HEK293 (cell line): Measurements from ENCODE around the gene PIK3C2G.

Experiments
- CTCF ChIA-PET: fragments of 350-600 bp; formaldehyde crosslinking; extraction: SDS; loops from one replicate; lab custom pipeline; 2021; ENCODE audit warnings: antibody characterized with exemption; lab: Yijun Ruan, JAX
- POLR2A ChIA-PET: fragments of 300-600 bp; formaldehyde crosslinking; extraction: SDS; loops from one replicate; lab custom pipeline; 2020; ENCODE audit warnings: antibody characterized with exemption, inconsistent platforms; lab: Yijun Ruan, JAX
- H3K27ac ChIP-seq: fragments of 200-500 bp; sonication (Bioruptor generic); 2 replicates; pipeline ENCODE4 v1.5.1; 2014; ENCODE audit warnings: low read depth, low read length, control low read depth, inconsistent platforms; ENCODE audit errors: extremely low read depth
- H3K36me3 ChIP-seq, 2 experiments: fragments of 200-500 bp in 1 of 2; sonication (Bioruptor generic) in 1 of 2; 1 replicate in 1 of 2; 2 replicates in 1 of 2; pipeline ENCODE4 v1.5.1; 2014 to 2017; ENCODE audit warnings: inconsistent platforms in 2 of 2, low read length in 2 of 2; ENCODE audit not compliant: control insufficient read depth in 2 of 2, insufficient read depth in 1 of 2
- H3K4me1 ChIP-seq: fragments of 200-500 bp; sonication (Bioruptor generic); 2 replicates; pipeline ENCODE4 v1.5.1; 2014; ENCODE audit warnings: mild to moderate bottlenecking, low read length, inconsistent platforms; ENCODE audit not compliant: control insufficient read depth, insufficient read depth
- H3K4me3 ChIP-seq: 2 replicates; pipeline ENCODE4 v1.5.1; 2011; ENCODE audit warnings: low read depth, mild to moderate bottlenecking, control low read depth, low read length, moderate library complexity
- H3K9me3 ChIP-seq: fragments of 200-500 bp; sonication (Bioruptor generic); 2 replicates; pipeline ENCODE4 v1.5.1; 2014; ENCODE audit warnings: low read depth, low read length, inconsistent platforms; ENCODE audit not compliant: control insufficient read depth, insufficient read depth
- GLIS2 ChIP-seq: fragments of 450-650 bp; formaldehyde crosslinking; IDR thresholded peaks from 2 replicates; pipeline ENCODE4 v1.5.1; 2016; ENCODE audit warnings: missing biosample characterization, missing genetic modification characterization
- HOXC10 ChIP-seq: sonication (generic); formaldehyde crosslinking; IDR thresholded peaks from 2 replicates; pipeline ENCODE4 v1.8.1; 2023; ENCODE audit warnings: mild to moderate bottlenecking, missing genetic modification reagents
- IKZF3 ChIP-seq: fragments of 450-650 bp; IDR thresholded peaks from 2 replicates; pipeline ENCODE4 v1.5.0; 2018; ENCODE audit warnings: missing biosample characterization, mild to moderate bottlenecking, missing genetic modification characterization, moderate library complexity
- KLF1 ChIP-seq: fragments of 450-650 bp; formaldehyde crosslinking; IDR thresholded peaks from 2 replicates; pipeline ENCODE4 v1.5.1; 2016; ENCODE audit warnings: missing biosample characterization, missing genetic modification characterization
- KLF16 ChIP-seq: fragments of 450-650 bp; formaldehyde crosslinking; IDR thresholded peaks from 2 replicates; pipeline ENCODE4 v1.5.1; 2017; ENCODE audit warnings: missing biosample characterization, missing genetic modification characterization
- OVOL3 ChIP-seq: fragments of 450-650 bp; formaldehyde crosslinking; IDR thresholded peaks from 2 replicates; pipeline ENCODE4 v1.5.1; 2016; ENCODE audit warnings: missing biosample characterization, missing genetic modification characterization
- ZBTB17 ChIP-seq: fragments of 450-650 bp; formaldehyde crosslinking; IDR thresholded peaks from 2 replicates; pipeline ENCODE4 v1.5.1; 2016; ENCODE audit warnings: missing biosample characterization, missing genetic modification characterization
- ZBTB48 ChIP-seq: fragments of 450-650 bp; formaldehyde crosslinking; IDR thresholded peaks from 2 replicates; pipeline ENCODE4 v1.5.1; 2016; ENCODE audit warnings: missing biosample characterization, missing genetic modification characterization
- ZEB2 ChIP-seq: fragments of 450-650 bp; formaldehyde crosslinking; IDR thresholded peaks from 2 replicates; pipeline ENCODE4 v1.5.1; 2016; ENCODE audit warnings: missing biosample characterization, missing genetic modification characterization
- ZFP41 ChIP-seq: fragments of 450-650 bp; formaldehyde crosslinking; IDR thresholded peaks from 2 replicates; pipeline ENCODE4 v1.5.1; 2016; ENCODE audit warnings: missing biosample characterization, missing genetic modification characterization, borderline replicate concordance
- ZNF155 ChIP-seq: fragments of 450-650 bp; formaldehyde crosslinking; IDR thresholded peaks from 2 replicates; pipeline ENCODE4 v1.5.1; 2016; ENCODE audit warnings: missing biosample characterization, missing genetic modification characterization
- ZNF157 ChIP-seq: fragments of 450-650 bp; formaldehyde crosslinking; IDR thresholded peaks from 2 replicates; pipeline ENCODE4 v1.5.1; 2016; ENCODE audit warnings: missing biosample characterization, missing genetic modification characterization
- ZNF169 ChIP-seq: fragments of 450-650 bp; formaldehyde crosslinking; IDR thresholded peaks from 2 replicates; pipeline ENCODE4 v1.5.1; 2016; ENCODE audit warnings: missing biosample characterization, missing genetic modification characterization
- ZNF175 ChIP-seq: fragments of 450-650 bp; formaldehyde crosslinking; IDR thresholded peaks from 2 replicates; pipeline ENCODE4 v1.5.1; 2016; ENCODE audit warnings: missing biosample characterization, missing genetic modification characterization
- ZNF211 ChIP-seq: fragments of 450-650 bp; formaldehyde crosslinking; IDR thresholded peaks from 2 replicates; pipeline ENCODE4 v1.5.1; 2016; ENCODE audit warnings: low read depth, missing biosample characterization, missing genetic modification characterization
- ZNF223 ChIP-seq: fragments of 450-650 bp; formaldehyde crosslinking; IDR thresholded peaks from 2 replicates; pipeline ENCODE4 v1.5.1; 2016; ENCODE audit warnings: missing biosample characterization, missing genetic modification characterization
- ZNF23 ChIP-seq: fragments of 450-650 bp; formaldehyde crosslinking; IDR thresholded peaks from 2 replicates; pipeline ENCODE4 v1.5.1; 2016; ENCODE audit warnings: missing biosample characterization, missing genetic modification characterization, borderline replicate concordance
- ZNF544 ChIP-seq: fragments of 450-650 bp; formaldehyde crosslinking; IDR thresholded peaks from 2 replicates; pipeline ENCODE4 v1.5.0; 2017; ENCODE audit warnings: missing biosample characterization, missing genetic modification characterization
- ZNF560 ChIP-seq: fragments of 450-650 bp; formaldehyde crosslinking; IDR thresholded peaks from 2 replicates; pipeline ENCODE4 v1.5.1; 2017; ENCODE audit warnings: missing biosample characterization, missing genetic modification characterization, borderline replicate concordance
- ZNF571 ChIP-seq: fragments of 450-650 bp; formaldehyde crosslinking; IDR thresholded peaks from 2 replicates; pipeline ENCODE4 v1.5.0; 2017; ENCODE audit warnings: missing biosample characterization, missing genetic modification characterization
- ZNF623 ChIP-seq: fragments of 450-650 bp; formaldehyde crosslinking; IDR thresholded peaks from 2 replicates; pipeline ENCODE4 v1.5.1; 2016; ENCODE audit warnings: missing biosample characterization, missing genetic modification characterization
- ZNF792 ChIP-seq: fragments of 450-650 bp; formaldehyde crosslinking; IDR thresholded peaks from 2 replicates; pipeline ENCODE4 v1.5.1; 2016; ENCODE audit warnings: missing biosample characterization, missing genetic modification characterization
- TF ChIP-seq, protein P1 (sequence below): fragments of 450-650 bp; formaldehyde crosslinking; conservative IDR thresholded peaks from 2 replicates; pipeline ENCODE4 v1.5.1; 2016; ENCODE audit warnings: low read depth, missing biosample characterization, missing genetic modification characterization
- TF ChIP-seq, protein P2 (sequence below): fragments of 450-650 bp; formaldehyde crosslinking; IDR thresholded peaks from 2 replicates; pipeline ENCODE4 v1.5.1; 2016; ENCODE audit warnings: missing biosample characterization, missing genetic modification characterization, borderline replicate concordance

Gene PIK3C2G

DNA sequence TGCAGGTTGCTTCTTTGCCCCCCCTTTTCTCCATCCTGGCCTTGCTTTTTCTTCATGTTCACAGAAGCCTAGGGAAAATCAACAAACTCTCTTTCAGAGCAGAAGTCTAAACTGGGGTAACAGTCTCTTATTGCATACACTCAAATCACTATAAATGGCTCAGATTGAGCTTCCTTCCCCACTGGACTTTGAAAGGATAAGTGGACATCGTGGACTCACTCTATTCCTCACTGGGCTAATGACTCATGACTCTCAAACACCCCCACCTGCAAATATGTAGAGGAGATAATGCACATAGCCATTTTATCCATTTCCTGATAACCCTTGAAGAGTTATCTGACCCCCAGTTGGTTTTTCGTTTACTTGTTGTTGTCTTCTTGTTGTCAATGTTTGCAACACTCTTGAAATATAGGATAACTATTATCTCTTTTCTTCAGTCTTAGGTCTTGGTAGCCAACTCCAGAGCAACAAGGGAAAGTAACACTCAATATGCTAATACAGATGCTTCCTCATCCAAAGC is 221.3 kb downstream of the PIK3C2G start (continued):
- TF ChIP-seq, protein P1, sequence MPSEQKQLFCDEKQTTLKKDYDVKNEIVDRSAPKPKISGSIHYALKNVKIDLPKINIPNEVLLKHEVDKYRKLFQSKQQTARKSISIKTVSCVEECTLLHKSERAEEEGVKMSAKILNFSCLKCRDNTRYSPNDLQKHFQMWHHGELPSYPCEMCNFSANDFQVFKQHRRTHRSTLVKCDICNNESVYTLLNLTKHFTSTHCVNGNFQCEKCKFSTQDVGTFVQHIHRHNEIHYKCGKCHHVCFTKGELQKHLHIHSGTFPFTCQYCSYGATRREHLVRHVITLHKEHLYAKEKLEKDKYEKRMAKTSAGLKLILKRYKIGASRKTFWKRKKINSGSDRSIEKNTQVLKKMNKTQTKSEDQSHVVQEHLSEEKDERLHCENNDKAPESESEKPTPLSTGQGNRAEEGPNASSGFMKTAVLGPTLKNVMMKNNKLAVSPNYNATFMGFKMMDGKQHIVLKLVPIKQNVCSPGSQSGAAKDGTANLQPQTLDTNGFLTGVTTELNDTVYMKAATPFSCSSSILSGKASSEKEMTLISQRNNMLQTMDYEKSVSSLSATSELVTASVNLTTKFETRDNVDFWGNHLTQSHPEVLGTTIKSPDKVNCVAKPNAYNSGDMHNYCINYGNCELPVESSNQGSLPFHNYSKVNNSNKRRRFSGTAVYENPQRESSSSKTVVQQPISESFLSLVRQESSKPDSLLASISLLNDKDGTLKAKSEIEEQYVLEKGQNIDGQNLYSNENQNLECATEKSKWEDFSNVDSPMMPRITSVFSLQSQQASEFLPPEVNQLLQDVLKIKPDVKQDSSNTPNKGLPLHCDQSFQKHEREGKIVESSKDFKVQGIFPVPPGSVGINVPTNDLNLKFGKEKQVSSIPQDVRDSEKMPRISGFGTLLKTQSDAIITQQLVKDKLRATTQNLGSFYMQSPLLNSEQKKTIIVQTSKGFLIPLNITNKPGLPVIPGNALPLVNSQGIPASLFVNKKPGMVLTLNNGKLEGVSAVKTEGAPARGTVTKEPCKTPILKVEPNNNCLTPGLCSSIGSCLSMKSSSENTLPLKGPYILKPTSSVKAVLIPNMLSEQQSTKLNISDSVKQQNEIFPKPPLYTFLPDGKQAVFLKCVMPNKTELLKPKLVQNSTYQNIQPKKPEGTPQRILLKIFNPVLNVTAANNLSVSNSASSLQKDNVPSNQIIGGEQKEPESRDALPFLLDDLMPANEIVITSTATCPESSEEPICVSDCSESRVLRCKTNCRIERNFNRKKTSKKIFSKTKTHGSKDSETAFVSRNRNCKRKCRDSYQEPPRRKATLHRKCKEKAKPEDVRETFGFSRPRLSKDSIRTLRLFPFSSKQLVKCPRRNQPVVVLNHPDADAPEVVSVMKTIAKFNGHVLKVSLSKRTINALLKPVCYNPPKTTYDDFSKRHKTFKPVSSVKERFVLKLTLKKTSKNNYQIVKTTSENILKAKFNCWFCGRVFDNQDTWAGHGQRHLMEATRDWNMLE (tag by site-specific recombination), result no peak
- TF ChIP-seq ZNF23 (no peak), ZNF223 (tag by site-specific recombination) (no peak), ZNF571 (no peak), ZBTB48 (tag by site-specific recombination) (no peak), ZNF560 (tag by site-specific recombination) (no peak), ZEB2 (tag by site-specific recombination) (no peak), ZNF623 (tag by site-specific recombination) (no peak)
- TF ChIP-seq, protein P2, sequence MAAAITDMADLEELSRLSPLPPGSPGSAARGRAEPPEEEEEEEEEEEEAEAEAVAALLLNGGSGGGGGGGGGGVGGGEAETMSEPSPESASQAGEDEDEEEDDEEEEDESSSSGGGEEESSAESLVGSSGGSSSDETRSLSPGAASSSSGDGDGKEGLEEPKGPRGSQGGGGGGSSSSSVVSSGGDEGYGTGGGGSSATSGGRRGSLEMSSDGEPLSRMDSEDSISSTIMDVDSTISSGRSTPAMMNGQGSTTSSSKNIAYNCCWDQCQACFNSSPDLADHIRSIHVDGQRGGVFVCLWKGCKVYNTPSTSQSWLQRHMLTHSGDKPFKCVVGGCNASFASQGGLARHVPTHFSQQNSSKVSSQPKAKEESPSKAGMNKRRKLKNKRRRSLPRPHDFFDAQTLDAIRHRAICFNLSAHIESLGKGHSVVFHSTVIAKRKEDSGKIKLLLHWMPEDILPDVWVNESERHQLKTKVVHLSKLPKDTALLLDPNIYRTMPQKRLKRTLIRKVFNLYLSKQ (tag by site-specific recombination), result no peak
- TF ChIP-seq, all 188 proteins: peak for 0

DNA sequence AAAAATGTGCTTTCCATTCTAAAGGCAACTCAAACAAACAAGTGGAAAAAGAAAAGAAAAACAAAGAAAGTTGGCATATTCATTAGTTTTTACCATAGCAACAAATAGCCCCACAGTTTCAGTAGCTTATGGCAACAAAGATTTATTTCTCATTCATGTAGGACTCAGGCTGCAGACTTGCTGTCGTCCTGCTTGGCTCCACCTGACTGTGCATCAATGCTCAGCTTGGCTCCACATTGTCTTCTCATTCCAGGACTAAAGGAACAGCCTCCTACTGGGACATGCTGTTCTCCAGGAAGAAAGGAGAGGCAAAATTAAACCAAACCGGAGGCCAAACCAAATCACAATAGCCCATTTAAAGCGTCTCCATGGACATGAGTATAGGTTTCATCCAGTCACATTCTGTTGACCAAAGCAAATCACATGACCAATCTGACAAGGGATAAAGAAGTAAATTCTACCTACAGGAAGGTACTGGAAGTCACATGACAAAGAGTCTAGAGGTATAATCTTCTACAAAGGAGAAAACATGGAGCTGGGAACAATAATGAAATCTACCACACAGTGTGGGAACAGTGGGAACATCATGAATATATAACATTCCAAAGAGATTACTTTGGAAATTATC is 222.5 kb downstream of the PIK3C2G start:
- TF ChIP-seq KLF16 (tag by site-specific recombination), result no peak
- TF ChIP-seq ZNF155 (tag by site-specific recombination), result no peak
- no peak for TF ChIP-seq GLIS2
- TF ChIP-seq KLF1 (tag by site-specific recombination), result no peak
- no peak for TF ChIP-seq ZBTB17 (tag by site-specific recombination)
- TF ChIP-seq ZFP41 (tag by site-specific recombination), result no peak
- no peak for TF ChIP-seq ZNF223 (tag by site-specific recombination)
- TF ChIP-seq IKZF3, result no peak
- TF ChIP-seq ZNF175 (tag by site-specific recombination), result no peak
- no peak for TF ChIP-seq ZNF623 (tag by site-specific recombination)
- TF ChIP-seq ZNF544 (tag by site-specific recombination), result no peak
- TF ChIP-seq ZNF169 (tag by site-specific recombination), result no peak
- TF ChIP-seq, protein P2 (tag by site-specific recombination), result no peak
- no peak for TF ChIP-seq ZNF792 (tag by site-specific recombination)
- no peak for TF ChIP-seq ZNF560 (tag by site-specific recombination)
- no peak for TF ChIP-seq ZNF157
- no peak for TF ChIP-seq HOXC10 (CRISPR knock-in tag)
- TF ChIP-seq ZNF211 (tag by site-specific recombination), result no peak
- no peak for TF ChIP-seq OVOL3 (tag by site-specific recombination)
- Histone ChIP-seq H3K27ac (no peak overlapping the region), H3K9me3 (no peaks in the 10 kb centered on the region), H3K4me1 (no peaks in the 10 kb centered on the region; the same call in none of the 2 replicates), H3K36me3 (no peaks in the 10 kb centered on the region), H3K4me3 (no peak overlapping the region)
- POLR2A ChIA-PET, result no interaction called here
- CTCF ChIA-PET, result no interaction called here
